Endothelial cell (in vitro differentiated cells): ENCODE data around the gene KRT15. TPM values are rescaled to one million over a fixed set of nuclear protein-coding genes. Genes with fewer than 3 reads are reported as not detected.

ENCODE experiments used
- DNase-seq: peaks from one replicate; pipeline ENCODE4 v3.0.0; 2021; ENCODE audit warnings: low spot score
- H3K27ac Mint-ChIP-seq: one replicate; pipeline ENCODE4 v1.8.0; 2021; ENCODE audit warnings: mixed read lengths, inconsistent platforms; ENCODE audit not compliant: unreplicated experiment
- H3K27me3 Mint-ChIP-seq: one replicate; pipeline ENCODE4 v1.8.0; 2021; ENCODE audit warnings: mild to moderate bottlenecking, moderate library complexity, mixed read lengths, inconsistent platforms; ENCODE audit not compliant: unreplicated experiment
- H3K36me3 Mint-ChIP-seq: one replicate; pipeline ENCODE4 v1.8.0; 2021; ENCODE audit warnings: mild to moderate bottlenecking, low read depth, mixed read lengths, inconsistent platforms; ENCODE audit not compliant: unreplicated experiment
- H3K4me1 Mint-ChIP-seq: one replicate; pipeline ENCODE4 v1.8.0; 2021; ENCODE audit warnings: mild to moderate bottlenecking, mixed read lengths, inconsistent platforms; ENCODE audit not compliant: unreplicated experiment
- H3K4me3 Mint-ChIP-seq: one replicate; pipeline ENCODE4 v1.8.0; 2021; ENCODE audit warnings: mild to moderate bottlenecking, mixed read lengths, inconsistent platforms; ENCODE audit not compliant: unreplicated experiment
- H3K9me3 Mint-ChIP-seq: one replicate; pipeline ENCODE4 v1.8.0; 2021; ENCODE audit warnings: mixed read lengths, inconsistent platforms; ENCODE audit not compliant: unreplicated experiment
- total RNA-seq: library from RNA; stranded (reverse); fragmentation: NEBNext Ultra II Directional; extraction: Animal tissue kit (Norgen Biotek cat#: 25700); gene quantifications from one replicate; pipeline ENCODE4 v1.2.1, GENCODE V29; 2021; ENCODE audit not compliant: unreplicated experiment
- TF ChIP-seq, protein P1 (sequence below): fragments of 200-600 bp; sonication (generic); IDR thresholded peaks from one replicate; pipeline ENCODE4 v1.5.0; 2021; ENCODE audit warnings: antibody characterized with exemption; ENCODE audit not compliant: unreplicated experiment

KRT15 gene
- total RNA-seq, 1 donor from 2014 or later, result not detected

GRCh38 chr17:41521574-41522261 lies 3.0 kb upstream of the KRT15 start:
- TF ChIP-seq, protein P1, sequence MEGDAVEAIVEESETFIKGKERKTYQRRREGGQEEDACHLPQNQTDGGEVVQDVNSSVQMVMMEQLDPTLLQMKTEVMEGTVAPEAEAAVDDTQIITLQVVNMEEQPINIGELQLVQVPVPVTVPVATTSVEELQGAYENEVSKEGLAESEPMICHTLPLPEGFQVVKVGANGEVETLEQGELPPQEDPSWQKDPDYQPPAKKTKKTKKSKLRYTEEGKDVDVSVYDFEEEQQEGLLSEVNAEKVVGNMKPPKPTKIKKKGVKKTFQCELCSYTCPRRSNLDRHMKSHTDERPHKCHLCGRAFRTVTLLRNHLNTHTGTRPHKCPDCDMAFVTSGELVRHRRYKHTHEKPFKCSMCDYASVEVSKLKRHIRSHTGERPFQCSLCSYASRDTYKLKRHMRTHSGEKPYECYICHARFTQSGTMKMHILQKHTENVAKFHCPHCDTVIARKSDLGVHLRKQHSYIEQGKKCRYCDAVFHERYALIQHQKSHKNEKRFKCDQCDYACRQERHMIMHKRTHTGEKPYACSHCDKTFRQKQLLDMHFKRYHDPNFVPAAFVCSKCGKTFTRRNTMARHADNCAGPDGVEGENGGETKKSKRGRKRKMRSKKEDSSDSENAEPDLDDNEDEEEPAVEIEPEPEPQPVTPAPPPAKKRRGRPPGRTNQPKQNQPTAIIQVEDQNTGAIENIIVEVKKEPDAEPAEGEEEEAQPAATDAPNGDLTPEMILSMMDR, result no peak
- H3K4me3 Mint-ChIP-seq, result no peak overlapping the region

GRCh38 chr17:41520821-41521521 lies 2.3 kb upstream of the KRT15 start:
- no peak for DNase-seq
- Mint-ChIP-seq H3K27ac (no peak overlapping the region), H3K9me3 (no peaks in the 10 kb centered on the region), H3K4me3 (no peak overlapping the region), H3K27me3 (no peaks in the 10 kb centered on the region), H3K4me1 (no peaks in the 10 kb centered on the region), H3K36me3 (no peaks in the 10 kb centered on the region)
- TF ChIP-seq, protein P1, result no peak

More at GRCh38 chr17:41521574-41522261, 3.0 kb upstream of the KRT15 start:
- no peak for DNase-seq
- no peak overlapping the region for H3K27ac Mint-ChIP-seq
- no peaks in the 10 kb centered on the region for H3K27me3 Mint-ChIP-seq
- H3K36me3 Mint-ChIP-seq, result no peaks in the 10 kb centered on the region
- no peaks in the 10 kb centered on the region for H3K9me3 Mint-ChIP-seq
- H3K4me1 Mint-ChIP-seq, result no peaks in the 10 kb centered on the region

- no peaks in the 10 kb centered on the region for H3K27me3 Mint-ChIP-seq
- H3K4me1 Mint-ChIP-seq, result no peaks in the 10 kb centered on the region
- DNase-seq, result no peak
- TF ChIP-seq, protein P1, result no peak
- H3K27ac Mint-ChIP-seq, result no peak overlapping the region
- H3K9me3 Mint-ChIP-seq, result no peaks in the 10 kb centered on the region
- H3K4me3 Mint-ChIP-seq, result no peak overlapping the region
- no peaks in the 10 kb centered on the region for H3K36me3 Mint-ChIP-seq
These were observed 973 bp upstream of the KRT15 start for GRCh38 chr17:41519501-41520224.

GRCh38 chr17:41518031-41518430 lies 659 bp downstream of the KRT15 start:
- DNase-seq, result no peak
- Mint-ChIP-seq H3K27me3 (no peaks in the 10 kb centered on the region), H3K27ac (no peak overlapping the region), H3K9me3 (no peaks in the 10 kb centered on the region), H3K4me1 (no peaks in the 10 kb centered on the region), H3K4me3 (no peak overlapping the region), H3K36me3 (no peaks in the 10 kb centered on the region)
- TF ChIP-seq, protein P1, result no peak
